Left renal cortex interstitium (tissue), 4 donors: ENCODE measurements around the gene LIPM. TPM values are rescaled to one million over a fixed set of nuclear protein-coding genes. Genes with fewer than 3 reads are reported as not detected.

Experiments
- DNase-seq, 4 donors: peaks; one replicate each; pipeline ENCODE4 v3.0.0-alpha.2; 2013; ENCODE audit warnings: low read depth in 4 of 4, low spot score in 2 of 4, missing footprints in 1 of 4
- polyA plus RNA-seq, 4 donors: library from polyadenylated mRNA; unstranded; fragments of 120-200 nt; gene quantifications; one replicate each; pipeline ENCODE4 v1.2.1, GENCODE V29; 2013; ENCODE audit not compliant: insufficient read length in 4 of 4

LIPM gene
- polyA plus RNA-seq, 4 donors = 0.13 TPM; not detected in 3

DNA sequence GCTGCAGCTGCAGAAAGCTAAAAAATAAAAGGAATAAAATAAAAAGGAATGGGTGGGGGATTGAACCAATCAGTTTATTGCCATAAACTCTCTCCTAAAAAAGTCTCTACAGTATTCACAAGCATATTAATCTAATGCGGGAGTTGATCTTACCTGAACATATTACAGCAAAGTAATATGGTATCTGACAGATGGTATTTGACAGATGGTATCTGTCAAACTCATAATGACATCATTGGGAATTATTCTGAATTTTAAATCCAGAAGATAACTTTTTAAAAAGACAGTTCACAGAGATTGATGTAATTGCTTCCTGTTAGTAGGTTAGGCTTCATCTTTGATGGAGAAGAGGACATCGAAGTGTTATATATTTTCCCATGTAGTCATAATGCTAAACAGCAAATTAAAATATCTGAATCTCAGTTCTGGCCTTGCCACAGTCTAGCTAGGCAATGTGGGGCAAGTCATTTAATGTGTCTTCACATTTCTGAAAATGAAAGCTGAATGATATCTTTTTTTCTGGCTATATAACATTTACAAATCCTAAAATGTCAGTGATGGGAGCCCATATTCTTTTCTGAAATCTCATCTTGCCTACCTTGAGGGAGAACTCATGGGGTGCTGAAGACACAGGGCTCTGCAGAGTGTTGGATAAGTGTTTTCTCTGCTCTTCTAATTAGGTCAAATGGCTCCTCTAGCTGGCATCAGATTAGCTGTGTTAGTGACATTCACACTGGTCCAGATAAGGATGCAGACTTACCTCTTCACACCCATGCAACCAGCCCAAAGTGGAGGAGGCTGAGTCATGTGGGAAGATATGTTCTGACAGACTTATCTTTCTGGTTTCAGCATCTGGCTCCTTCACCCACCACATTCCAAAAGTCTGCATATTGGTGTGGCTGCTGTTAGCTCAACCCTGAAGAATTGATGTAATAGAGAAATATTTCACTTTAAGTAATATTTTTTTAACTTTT lies 2.1 kb upstream of the LIPM start:
- no peak for DNase-seq

DNA sequence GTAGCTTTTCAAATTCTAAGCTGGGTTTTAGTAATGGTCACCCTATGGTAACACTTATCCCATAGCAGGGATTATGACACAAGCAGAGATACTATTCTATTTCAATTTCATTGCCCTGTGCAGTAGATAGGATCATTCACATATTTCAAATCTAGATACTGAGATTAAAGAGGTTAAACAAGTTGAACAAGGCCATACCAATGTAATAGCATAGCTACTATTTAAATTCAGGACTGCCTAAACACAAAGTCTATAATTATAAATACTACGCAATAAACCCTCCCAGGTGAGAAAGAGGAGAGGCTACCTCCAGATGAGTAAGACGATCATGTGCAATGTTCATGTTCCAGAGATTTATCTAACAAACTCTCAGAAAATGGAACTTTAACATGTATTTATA lies 1.1 kb downstream of the LIPM start:
- no peak for DNase-seq

GRCh38 chr10:88804083-88804812 lies 1.7 kb downstream of the LIPM start:
- no peak for DNase-seq

DNA sequence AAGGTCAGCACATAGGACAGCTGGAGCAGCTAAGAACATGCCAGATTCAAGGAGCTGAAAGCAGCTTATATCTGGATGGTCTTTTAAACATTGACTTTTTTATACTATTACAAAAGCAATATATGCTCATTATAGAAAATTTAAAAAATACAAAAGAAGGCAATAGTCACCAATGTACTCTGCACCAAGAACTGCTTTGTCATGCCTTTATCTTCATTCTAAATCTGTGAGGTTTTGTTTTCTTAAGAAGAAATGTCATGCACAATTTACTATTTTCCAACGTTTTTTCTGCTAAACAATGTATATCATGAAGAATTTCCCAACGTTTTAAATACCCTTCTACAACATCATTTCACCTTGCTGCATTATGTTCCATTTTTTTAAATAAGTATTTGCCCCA lies 2.8 kb downstream of the LIPM start:
- no peak for DNase-seq

- no peak for DNase-seq
These were observed 3.4 kb downstream of the LIPM start for GRCh38 chr10:88805924-88806323.

GRCh38 chr10:88809621-88810020 lies 7.1 kb downstream of the LIPM start:
- DNase-seq = no peak

DNA sequence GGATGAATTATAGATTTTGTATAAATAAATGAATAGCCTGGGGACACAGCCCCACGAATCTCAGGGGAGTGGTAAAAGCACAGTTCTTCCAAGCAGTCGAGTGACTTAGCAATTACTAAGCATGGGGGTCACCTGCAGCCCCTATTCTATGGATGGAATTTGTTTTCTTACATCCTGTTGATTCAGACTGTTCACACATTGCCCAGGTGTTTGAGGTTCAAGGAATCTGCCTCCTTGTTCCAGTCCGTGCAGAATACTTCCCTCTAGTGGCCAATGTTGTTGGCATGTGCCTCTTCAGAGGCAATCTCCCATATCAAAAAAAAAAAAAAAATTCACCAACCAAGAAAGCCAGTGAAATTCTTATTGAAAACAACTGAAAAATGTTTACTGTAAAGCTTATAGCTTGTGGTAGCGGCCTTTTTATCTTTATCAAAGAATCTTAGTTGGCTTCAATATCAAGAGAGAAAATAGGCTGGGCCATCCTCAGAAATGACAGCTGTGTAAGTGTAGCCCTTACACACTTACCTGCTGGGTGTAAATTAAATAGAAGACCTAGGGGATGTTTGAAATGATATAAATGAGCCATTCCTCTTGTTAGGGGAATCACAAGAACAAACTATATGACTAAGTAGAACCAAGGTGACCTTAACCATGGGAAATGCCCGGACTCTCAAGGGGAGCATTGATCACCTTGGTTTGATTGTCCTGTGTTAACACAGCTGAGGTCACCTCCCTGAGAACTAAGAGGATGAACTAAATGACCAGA lies 7.8 kb downstream of the LIPM start:
- peak in 3 of 4 donors; percentile 14 to 44 (median 20) for DNase-seq

DNA sequence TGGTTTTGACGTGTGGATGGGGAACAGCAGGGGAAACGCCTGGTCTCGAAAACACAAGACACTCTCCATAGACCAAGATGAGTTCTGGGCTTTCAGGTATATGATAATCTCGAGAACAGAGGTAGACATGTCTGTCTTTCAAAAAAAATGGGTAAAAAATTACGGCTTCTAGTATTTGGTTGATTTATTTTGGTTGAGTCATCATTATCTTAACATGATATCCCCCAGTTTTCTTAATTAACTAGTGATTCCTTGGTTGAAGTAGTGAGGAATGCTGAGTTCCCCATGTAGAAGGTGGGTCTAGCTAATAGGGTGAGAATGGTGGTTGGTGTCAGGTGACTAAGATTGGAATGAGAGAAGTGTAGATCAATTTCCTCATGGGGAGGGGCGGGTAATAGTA lies 10.7 kb downstream of the LIPM start:
- DNase-seq = no peak

GRCh38 chr10:88819290-88819689 lies 16.8 kb downstream of the LIPM start:
- DNase-seq = no peak

GRCh38 chr10:88820748-88821401 lies 18.3 kb downstream of the LIPM start:
- DNase-seq = peak in 2 of 4 donors; percentile 12 to 13

- DNase-seq = no peak
These were observed 23.9 kb downstream of the LIPM start for GRCh38 chr10:88826388-88826787.

DNA sequence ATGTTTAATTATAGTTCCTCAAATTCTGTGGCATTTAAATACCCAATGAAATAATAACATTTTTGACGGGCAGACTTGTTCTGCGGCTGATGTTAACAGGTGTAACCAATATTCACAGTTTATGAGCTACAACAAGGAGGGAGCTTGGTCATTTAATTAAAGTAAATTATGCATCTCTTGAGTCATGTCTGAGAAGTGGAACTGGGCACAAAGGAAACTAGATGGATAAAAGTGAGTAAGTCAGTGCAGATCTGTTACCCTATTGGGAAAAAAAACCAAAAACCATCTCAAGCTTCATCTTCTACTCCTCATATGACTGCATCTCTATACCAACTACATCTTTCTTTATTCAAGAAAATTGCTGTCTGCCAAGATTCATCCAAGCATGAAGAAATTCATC lies 25.1 kb downstream of the LIPM start:
- DNase-seq = no peak

DNA sequence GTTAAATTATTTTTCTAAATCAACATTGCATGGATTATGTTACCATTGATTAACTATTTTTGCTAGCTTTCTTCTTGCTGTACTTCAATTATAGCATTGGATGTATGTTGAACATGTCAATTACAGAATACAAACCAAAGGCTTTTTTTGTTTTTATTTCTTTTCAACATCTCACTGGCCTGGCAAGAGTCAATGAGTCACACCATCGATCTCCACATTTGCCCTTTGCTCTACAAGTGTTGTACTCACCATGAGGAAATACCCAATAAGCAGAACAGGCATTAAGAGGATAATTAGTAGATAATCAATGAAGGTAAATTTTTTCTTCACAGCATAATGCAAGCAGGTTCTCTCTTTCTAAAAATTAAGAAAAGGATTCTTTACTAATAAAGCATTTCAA lies 25.8 kb downstream of the LIPM start:
- no peak for DNase-seq

DNA sequence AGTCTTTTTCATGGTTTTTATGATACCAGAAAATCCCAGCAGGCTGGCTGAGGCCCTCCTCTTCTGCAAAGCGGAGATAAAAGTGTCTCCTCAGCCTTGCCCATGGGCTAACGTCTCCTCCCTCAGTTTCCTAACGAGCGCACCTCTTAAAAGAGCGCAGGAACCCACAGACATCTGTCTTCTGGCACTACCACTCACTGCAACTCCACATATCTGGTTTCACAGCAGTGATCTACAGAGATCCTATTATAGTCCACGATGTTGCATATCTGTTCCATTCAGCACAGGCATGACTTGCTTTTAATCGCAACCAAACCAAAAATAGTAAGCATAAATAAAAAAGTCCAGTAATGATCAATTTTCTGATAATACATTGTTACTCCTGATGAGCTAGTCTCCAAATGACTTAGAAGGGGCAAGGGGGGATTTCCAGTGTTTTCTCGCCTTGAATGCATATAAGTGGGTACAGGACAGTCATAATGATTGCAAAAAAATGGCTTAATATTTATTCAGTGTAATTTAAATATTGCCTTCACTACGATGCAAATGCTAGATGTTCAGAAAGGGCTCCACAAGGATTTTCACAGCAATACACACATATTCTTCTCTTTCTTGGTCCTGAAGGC lies 28.2 kb downstream of the LIPM start:
- DNase-seq = no peak

GRCh38 chr10:88831709-88832108 lies 29.2 kb downstream of the LIPM start:
- DNase-seq = no peak

GRCh38 chr10:88832376-88832775 lies 29.8 kb downstream of the LIPM start:
- DNase-seq = no peak

GRCh38 chr10:88833156-88833555 lies 30.6 kb downstream of the LIPM start:
- DNase-seq = no peak

- DNase-seq = no peak
These were observed 31.2 kb downstream of the LIPM start for GRCh38 chr10:88833723-88834122.

DNA sequence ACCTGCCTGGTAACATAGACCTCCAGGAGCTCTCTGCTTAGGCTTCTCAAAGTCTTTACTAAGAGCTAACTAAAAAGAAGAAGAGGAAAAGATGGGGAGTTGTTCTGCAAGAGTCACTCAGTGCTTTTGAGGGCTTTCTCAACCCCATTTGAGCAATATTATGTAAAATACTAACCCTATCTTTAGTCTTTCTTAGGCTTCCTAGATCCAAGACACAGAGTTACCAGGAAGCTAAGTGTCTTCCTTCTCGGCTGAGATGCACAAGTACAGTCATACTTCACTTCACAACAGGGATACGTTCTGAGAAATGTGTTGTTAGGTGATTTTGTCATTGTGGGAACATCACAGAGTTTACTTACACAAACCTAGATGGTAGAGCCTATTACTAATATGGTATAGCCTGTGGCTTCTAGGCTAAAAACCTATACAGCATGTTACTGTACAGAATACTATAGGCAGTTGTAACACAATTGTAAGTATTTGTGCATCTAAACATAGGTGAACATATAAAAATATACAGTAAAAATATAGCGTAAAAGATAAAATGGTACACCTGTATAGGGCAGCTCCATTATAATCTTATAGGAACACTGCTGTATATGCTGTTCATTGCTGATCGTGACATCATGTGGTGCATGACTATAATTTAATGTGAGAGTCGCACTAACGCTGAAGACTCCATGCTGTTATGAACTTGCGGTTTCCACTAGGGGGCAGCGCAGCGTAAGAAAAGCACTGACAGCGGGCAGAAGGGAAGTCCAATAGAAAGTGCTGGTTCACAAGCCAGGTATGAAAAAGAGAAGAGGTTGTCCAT lies 32.8 kb downstream of the LIPM start:
- peak; percentile 36 to 82 (median 68) for DNase-seq
